HEK293 (cell line): ENCODE measurements around the gene NANS.
A peak's percentile ranks its signal among the peaks of the same experiment; 100 is the strongest.

Experiments used
- CTCF ChIA-PET: fragments of 350-600 bp; formaldehyde crosslinking; extraction: SDS; loops from one replicate; lab custom pipeline; 2021; ENCODE audit warnings: antibody characterized with exemption; lab: Yijun Ruan, JAX
- POLR2A ChIA-PET: fragments of 300-600 bp; formaldehyde crosslinking; extraction: SDS; loops from one replicate; lab custom pipeline; 2020; ENCODE audit warnings: antibody characterized with exemption, inconsistent platforms; lab: Yijun Ruan, JAX
- H3K27ac ChIP-seq: fragments of 200-500 bp; sonication (Bioruptor generic); 2 replicates; pipeline ENCODE4 v1.5.1; 2014; ENCODE audit warnings: low read depth, low read length, control low read depth, inconsistent platforms; ENCODE audit errors: extremely low read depth
- H3K36me3 ChIP-seq, 2 experiments: fragments of 200-500 bp in 1 of 2; sonication (Bioruptor generic) in 1 of 2; 1 replicate in 1 of 2; 2 replicates in 1 of 2; pipeline ENCODE4 v1.5.1; 2014 to 2017; ENCODE audit warnings: inconsistent platforms in 2 of 2, low read length in 2 of 2; ENCODE audit not compliant: control insufficient read depth in 2 of 2, insufficient read depth in 1 of 2
- H3K4me1 ChIP-seq: fragments of 200-500 bp; sonication (Bioruptor generic); 2 replicates; pipeline ENCODE4 v1.5.1; 2014; ENCODE audit warnings: mild to moderate bottlenecking, low read length, inconsistent platforms; ENCODE audit not compliant: control insufficient read depth, insufficient read depth
- H3K4me3 ChIP-seq: 2 replicates; pipeline ENCODE4 v1.5.1; 2011; ENCODE audit warnings: low read depth, mild to moderate bottlenecking, control low read depth, low read length, moderate library complexity
- H3K9me3 ChIP-seq: fragments of 200-500 bp; sonication (Bioruptor generic); 2 replicates; pipeline ENCODE4 v1.5.1; 2014; ENCODE audit warnings: low read depth, low read length, inconsistent platforms; ENCODE audit not compliant: control insufficient read depth, insufficient read depth
- FEZF1 ChIP-seq: fragments of 450-650 bp; formaldehyde crosslinking; IDR thresholded peaks from 2 replicates; pipeline ENCODE4 v1.5.1; 2016; ENCODE audit warnings: missing biosample characterization, missing genetic modification characterization
- OVOL3 ChIP-seq: fragments of 450-650 bp; formaldehyde crosslinking; IDR thresholded peaks from 2 replicates; pipeline ENCODE4 v1.5.1; 2016; ENCODE audit warnings: missing biosample characterization, missing genetic modification characterization
- PRDM10 ChIP-seq: fragments of 450-650 bp; formaldehyde crosslinking; IDR thresholded peaks from 2 replicates; pipeline ENCODE4 v1.5.1; 2016; ENCODE audit warnings: missing biosample characterization, missing genetic modification characterization
- TRIM28 ChIP-seq: IDR thresholded peaks from 2 replicates; pipeline ENCODE4 v1.6.1; 2011; ENCODE audit warnings: low read length, control low read depth, borderline replicate concordance
- YY1 ChIP-seq: fragments of 450-650 bp; formaldehyde crosslinking; IDR thresholded peaks from 2 replicates; pipeline ENCODE4 v1.5.1; 2018; ENCODE audit warnings: missing biosample characterization, missing genetic modification characterization
- YY2 ChIP-seq: fragments of 450-650 bp; formaldehyde crosslinking; IDR thresholded peaks from 2 replicates; pipeline ENCODE4 v1.5.1; 2016; ENCODE audit warnings: missing biosample characterization, missing genetic modification characterization
- ZBTB11 ChIP-seq: fragments of 450-650 bp; formaldehyde crosslinking; conservative IDR thresholded peaks from 2 replicates; pipeline ENCODE4 v1.5.1; 2016; ENCODE audit warnings: low read depth, missing biosample characterization, missing genetic modification characterization
- ZFP69B ChIP-seq: fragments of 450-650 bp; formaldehyde crosslinking; IDR thresholded peaks from 2 replicates; pipeline ENCODE4 v1.5.1; 2016; ENCODE audit warnings: missing biosample characterization, missing genetic modification characterization
- ZIC2 ChIP-seq: fragments of 450-650 bp; formaldehyde crosslinking; IDR thresholded peaks from 2 replicates; pipeline ENCODE4 v1.5.1; 2016; ENCODE audit warnings: missing biosample characterization, missing genetic modification characterization
- ZNF132 ChIP-seq: fragments of 450-650 bp; formaldehyde crosslinking; IDR thresholded peaks from 2 replicates; pipeline ENCODE4 v1.5.1; 2017; ENCODE audit warnings: missing biosample characterization, missing genetic modification characterization, borderline replicate concordance
- ZNF140 ChIP-seq: fragments of 450-650 bp; formaldehyde crosslinking; IDR thresholded peaks from 2 replicates; pipeline ENCODE4 v1.5.1; 2016; ENCODE audit warnings: missing biosample characterization, missing genetic modification characterization
- ZNF16 ChIP-seq: fragments of 450-650 bp; formaldehyde crosslinking; IDR thresholded peaks from 2 replicates; pipeline ENCODE4 v1.5.1; 2016; ENCODE audit warnings: low read depth, missing biosample characterization, missing genetic modification characterization
- ZNF248 ChIP-seq: fragments of 450-650 bp; formaldehyde crosslinking; IDR thresholded peaks from 2 replicates; pipeline ENCODE4 v1.5.1; 2017; ENCODE audit warnings: missing biosample characterization, missing genetic modification characterization
- ZNF366 ChIP-seq: fragments of 450-650 bp; formaldehyde crosslinking; conservative IDR thresholded peaks from 2 replicates; pipeline ENCODE4 v1.5.1; 2016; ENCODE audit warnings: missing biosample characterization, missing genetic modification characterization
- ZNF521 ChIP-seq: fragments of 450-650 bp; formaldehyde crosslinking; IDR thresholded peaks from 2 replicates; pipeline ENCODE4 v1.5.1; 2017; ENCODE audit warnings: missing biosample characterization, mild to moderate bottlenecking, missing genetic modification characterization
- ZNF555 ChIP-seq: fragments of 450-650 bp; formaldehyde crosslinking; conservative IDR thresholded peaks from 2 replicates; pipeline ENCODE4 v1.5.1; 2017; ENCODE audit warnings: missing biosample characterization, mild to moderate bottlenecking, missing genetic modification characterization, inconsistent platforms
- ZNF658 ChIP-seq: fragments of 450-650 bp; formaldehyde crosslinking; IDR thresholded peaks from 2 replicates; pipeline ENCODE4; 2016; ENCODE audit warnings: missing biosample characterization, missing genetic modification characterization
- ZNF785 ChIP-seq: fragments of 450-650 bp; formaldehyde crosslinking; IDR thresholded peaks from 2 replicates; pipeline ENCODE4 v1.5.1; 2016; ENCODE audit warnings: missing biosample characterization, missing genetic modification characterization
- ZNF830 ChIP-seq: fragments of 450-650 bp; IDR thresholded peaks from 2 replicates; pipeline ENCODE4 v1.5.0; 2018; ENCODE audit warnings: missing biosample characterization, missing genetic modification characterization, low read depth, mild to moderate bottlenecking, moderate library complexity
- ZNF837 ChIP-seq: fragments of 450-650 bp; formaldehyde crosslinking; IDR thresholded peaks from 2 replicates; pipeline ENCODE4 v1.5.1; 2016; ENCODE audit warnings: missing biosample characterization, missing genetic modification characterization
- ZNF843 ChIP-seq: fragments of 450-650 bp; formaldehyde crosslinking; IDR thresholded peaks from 2 replicates; pipeline ENCODE4 v1.5.1; 2016; ENCODE audit warnings: missing biosample characterization, missing genetic modification characterization
- TF ChIP-seq, protein P1 (sequence below): fragments of 450-650 bp; formaldehyde crosslinking; IDR thresholded peaks from 2 replicates; pipeline ENCODE4 v1.5.1; 2016; ENCODE audit warnings: missing biosample characterization, missing genetic modification characterization
- TF ChIP-seq, protein P2 (sequence below): fragments of 450-650 bp; IDR thresholded peaks from 2 replicates; pipeline ENCODE4 v1.5.1; 2018; ENCODE audit warnings: missing biosample characterization, missing genetic modification characterization
- TF ChIP-seq, protein P3 (sequence below): sonication (generic); formaldehyde crosslinking; IDR thresholded peaks from 2 replicates; pipeline ENCODE4 v1.8.1; 2022; ENCODE audit warnings: mild to moderate bottlenecking, moderate library complexity, missing genetic modification reagents

The NANS gene

DNA sequence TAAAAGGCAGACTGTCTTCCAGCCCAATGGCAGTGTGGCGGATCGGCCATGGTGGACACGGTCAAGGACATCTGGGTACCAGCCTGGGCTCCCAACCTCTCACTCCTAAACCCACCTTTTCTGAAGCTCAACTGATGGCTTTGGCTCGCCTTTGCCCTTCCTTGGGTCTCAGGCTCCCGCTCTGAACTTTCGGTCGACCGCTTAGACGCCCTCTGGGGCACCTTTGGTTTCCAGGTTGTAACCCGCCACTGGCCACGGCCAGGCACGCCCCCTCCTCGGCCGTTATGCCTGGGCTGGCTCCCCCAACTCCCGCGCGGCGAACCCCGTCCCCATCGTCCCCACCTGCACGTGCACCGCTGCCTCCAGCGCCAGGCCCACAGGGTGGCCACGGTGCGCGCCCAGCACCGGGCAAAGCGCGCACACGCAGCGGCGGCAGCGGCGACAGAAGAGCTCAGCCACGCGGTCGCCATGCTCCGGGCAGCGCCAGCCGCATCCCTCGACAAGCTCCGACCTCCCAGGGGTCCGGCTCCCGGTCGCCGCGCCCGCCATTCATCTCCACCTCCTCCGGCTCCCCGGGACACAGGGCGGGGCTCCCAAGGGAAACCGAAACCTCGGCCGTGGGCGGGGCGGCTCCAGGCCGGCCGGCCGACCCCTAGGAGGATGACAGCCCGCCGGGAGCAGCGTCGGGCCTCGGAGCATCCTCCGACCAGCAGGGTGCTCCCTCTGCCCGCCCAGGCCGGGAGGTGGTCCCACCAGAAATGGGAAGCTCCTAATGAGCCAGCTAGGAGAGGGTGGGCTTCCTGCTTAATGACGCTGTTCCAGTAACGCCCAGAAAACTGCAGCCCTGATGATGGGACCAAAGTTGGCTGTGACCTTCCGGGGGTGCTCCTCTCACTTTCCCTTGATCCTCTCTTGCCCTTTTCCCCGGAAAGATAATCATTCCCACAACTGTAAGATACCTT is 62.4 kb downstream of the NANS start, which contains the start of gene TRIM14:
TRIM14 (minus strand) TSS at position 583 of the 962 bp plus-strand sequence; CDS start at position 549, 34 bp downstream.
- H3K27ac ChIP-seq, result peak within 1 kb of the TSS; percentile 50; the same call in 1 of the 2 replicates
- POLR2A ChIA-PET, result interaction anchor here (0.9 to 1.6 kb wide), 4 partner anchors 73 to 137 kb away, joined by 3 to 9 read pairs (median 4); partner anchors contain the start of genes CORO2A and TBC1D2
- TF ChIP-seq ZNF366 (tag by site-specific recombination), result no peak; the same call in 1 of the 2 replicates
- TF ChIP-seq, protein P1, sequence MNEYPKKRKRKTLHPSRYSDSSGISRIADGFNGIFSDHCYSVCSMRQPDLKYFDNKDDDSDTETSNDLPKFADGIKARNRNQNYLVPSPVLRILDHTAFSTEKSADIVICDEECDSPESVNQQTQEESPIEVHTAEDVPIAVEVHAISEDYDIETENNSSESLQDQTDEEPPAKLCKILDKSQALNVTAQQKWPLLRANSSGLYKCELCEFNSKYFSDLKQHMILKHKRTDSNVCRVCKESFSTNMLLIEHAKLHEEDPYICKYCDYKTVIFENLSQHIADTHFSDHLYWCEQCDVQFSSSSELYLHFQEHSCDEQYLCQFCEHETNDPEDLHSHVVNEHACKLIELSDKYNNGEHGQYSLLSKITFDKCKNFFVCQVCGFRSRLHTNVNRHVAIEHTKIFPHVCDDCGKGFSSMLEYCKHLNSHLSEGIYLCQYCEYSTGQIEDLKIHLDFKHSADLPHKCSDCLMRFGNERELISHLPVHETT, result no peak
- no peak for TF ChIP-seq ZNF140 (tag by site-specific recombination)
- TF ChIP-seq ZNF830 (tag by site-specific recombination), result no peak
- TF ChIP-seq ZNF843 (tag by site-specific recombination), result no peak
- TF ChIP-seq ZNF658, result no peak
- TF ChIP-seq ZNF555 (tag by site-specific recombination), result no peak
- no peak for TF ChIP-seq ZNF521
- peak; percentile 65 for TF ChIP-seq ZBTB11 (tag by site-specific recombination)
- no peak for TF ChIP-seq ZNF132 (tag by site-specific recombination)
- TF ChIP-seq, protein P2, sequence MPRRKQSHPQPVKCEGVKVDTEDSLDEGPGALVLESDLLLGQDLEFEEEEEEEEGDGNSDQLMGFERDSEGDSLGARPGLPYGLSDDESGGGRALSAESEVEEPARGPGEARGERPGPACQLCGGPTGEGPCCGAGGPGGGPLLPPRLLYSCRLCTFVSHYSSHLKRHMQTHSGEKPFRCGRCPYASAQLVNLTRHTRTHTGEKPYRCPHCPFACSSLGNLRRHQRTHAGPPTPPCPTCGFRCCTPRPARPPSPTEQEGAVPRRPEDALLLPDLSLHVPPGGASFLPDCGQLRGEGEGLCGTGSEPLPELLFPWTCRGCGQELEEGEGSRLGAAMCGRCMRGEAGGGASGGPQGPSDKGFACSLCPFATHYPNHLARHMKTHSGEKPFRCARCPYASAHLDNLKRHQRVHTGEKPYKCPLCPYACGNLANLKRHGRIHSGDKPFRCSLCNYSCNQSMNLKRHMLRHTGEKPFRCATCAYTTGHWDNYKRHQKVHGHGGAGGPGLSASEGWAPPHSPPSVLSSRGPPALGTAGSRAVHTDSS (tag by site-specific recombination), result no peak
- TF ChIP-seq PRDM10 (tag by site-specific recombination), result peak; percentile 79
- TF ChIP-seq ZNF16 (tag by site-specific recombination), result no peak
- TF ChIP-seq YY2 (tag by site-specific recombination), result peak; percentile 80
- TF ChIP-seq FEZF1 (tag by site-specific recombination), result no peak
- no peak for TF ChIP-seq OVOL3 (tag by site-specific recombination)
- TF ChIP-seq ZFP69B, result peak; percentile 74
- TF ChIP-seq ZNF837, result no peak
- no peak for TF ChIP-seq TRIM28
- TF ChIP-seq, protein P3, sequence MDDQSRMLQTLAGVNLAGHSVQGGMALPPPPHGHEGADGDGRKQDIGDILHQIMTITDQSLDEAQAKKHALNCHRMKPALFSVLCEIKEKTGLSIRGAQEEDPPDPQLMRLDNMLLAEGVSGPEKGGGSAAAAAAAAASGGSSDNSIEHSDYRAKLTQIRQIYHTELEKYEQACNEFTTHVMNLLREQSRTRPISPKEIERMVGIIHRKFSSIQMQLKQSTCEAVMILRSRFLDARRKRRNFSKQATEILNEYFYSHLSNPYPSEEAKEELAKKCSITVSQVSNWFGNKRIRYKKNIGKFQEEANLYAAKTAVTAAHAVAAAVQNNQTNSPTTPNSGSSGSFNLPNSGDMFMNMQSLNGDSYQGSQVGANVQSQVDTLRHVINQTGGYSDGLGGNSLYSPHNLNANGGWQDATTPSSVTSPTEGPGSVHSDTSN (CRISPR knock-in tag), result no peak
- TF ChIP-seq ZNF785 (tag by site-specific recombination), result 0 out of 2 replicates have a peak, but pooled peaks have one; percentile 31
- TF ChIP-seq YY1 (tag by site-specific recombination), result peak; percentile 65; the same call in 1 of the 2 replicates
- no peak for TF ChIP-seq ZNF248 (tag by site-specific recombination)
- TF ChIP-seq ZIC2 (tag by site-specific recombination), result peak; percentile 80

More for the DNA sequence above, 62.4 kb downstream of the NANS start, which contains the start of gene TRIM14:
- no peaks in the 10 kb centered on the region for H3K4me1 ChIP-seq
- H3K4me3 ChIP-seq, result peak within 1 kb of the TSS; percentile 55
- CTCF ChIA-PET, result interaction anchor here (0.6 to 1.8 kb wide), 11 partner anchors 17 to 155 kb away, joined by 3 to 8 read pairs (median 3); no protein-coding TSS in a partner anchor
- H3K9me3 ChIP-seq, result no peaks in the 10 kb centered on the region
- no peaks in the 10 kb centered on the region; a peak in 1 of 3 replicates for H3K36me3 ChIP-seq
